ENCODE data around the gene AHNAK2.
A peak's percentile ranks its signal among the peaks of the same experiment; 100 is the strongest.

The AHNAK2 gene

DNA sequence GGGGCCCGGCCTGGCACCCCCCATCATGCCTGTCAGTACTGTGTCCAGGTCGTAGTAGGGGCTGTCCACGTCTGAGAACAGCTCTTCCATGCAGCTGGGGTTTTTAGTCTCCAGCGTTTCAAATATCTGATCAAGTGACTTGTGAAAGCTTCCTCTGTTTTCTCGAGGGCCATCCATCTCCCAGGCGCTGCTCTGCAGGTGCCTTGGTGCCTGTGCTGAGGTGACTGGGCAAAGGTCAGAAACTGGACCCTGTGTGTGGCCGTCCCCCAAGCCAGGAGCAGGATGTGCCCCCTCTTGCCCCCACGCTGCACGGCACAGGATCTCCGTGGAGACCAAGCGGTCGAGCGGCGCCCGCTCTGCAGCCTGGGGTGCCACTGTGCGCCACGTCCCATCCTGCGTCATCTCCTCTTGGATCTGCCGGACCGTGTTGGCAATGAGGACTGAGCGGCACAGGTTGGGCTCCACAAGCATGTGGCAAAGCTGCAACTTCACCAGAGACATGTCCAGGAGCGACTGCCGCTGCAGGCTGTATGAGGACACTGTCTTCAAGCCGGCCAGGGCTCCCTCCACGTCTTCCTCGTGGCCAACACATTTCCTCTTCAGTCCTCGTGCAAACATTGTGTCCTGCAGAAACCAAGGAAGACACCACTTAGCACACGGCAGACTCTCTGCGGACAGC, 33.3 kb upstream of the AHNAK2 start:
- DNase-seq: no peak

DNA sequence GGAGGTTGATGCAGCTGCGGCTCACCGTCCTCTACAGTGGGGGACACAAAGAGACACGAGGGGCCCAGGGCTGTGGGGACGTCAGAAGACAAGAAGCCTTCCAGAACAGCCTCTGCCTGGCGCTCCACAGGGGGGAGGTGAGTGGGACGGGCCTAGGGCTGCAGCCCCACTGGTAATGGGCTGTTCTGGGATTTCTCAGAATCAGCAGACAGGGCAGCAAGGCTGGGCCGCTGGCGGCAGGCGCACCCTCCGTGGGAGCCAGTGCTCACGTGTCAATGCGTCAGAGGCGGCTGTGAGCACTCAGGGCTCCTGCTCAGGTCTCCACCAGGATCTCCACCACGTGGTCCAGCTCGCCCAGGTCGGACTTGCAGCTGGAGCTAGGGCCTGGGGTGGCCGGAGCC, 32.7 kb upstream of the AHNAK2 start:
- DNase-seq: no peak

DNA sequence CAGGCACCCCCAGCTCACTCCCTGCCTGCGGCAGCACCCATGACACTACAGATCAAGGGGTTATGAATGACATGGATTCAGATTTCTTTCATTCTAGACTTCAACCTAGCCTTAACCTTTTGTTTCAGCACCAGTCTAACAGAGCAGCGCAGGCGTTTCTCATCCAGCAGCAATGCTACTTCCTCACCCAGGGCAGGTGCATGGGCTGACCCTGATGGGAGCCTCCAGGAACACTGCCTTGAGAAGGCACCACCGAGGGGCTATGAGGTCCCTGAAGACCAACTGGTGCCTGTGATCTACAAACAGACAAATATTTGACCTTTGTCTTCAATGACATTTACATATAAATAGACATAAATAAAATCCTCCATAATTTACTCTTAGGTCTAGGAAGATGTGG, 31.9 kb upstream of the AHNAK2 start:
- DNase-seq: no peak

DNA sequence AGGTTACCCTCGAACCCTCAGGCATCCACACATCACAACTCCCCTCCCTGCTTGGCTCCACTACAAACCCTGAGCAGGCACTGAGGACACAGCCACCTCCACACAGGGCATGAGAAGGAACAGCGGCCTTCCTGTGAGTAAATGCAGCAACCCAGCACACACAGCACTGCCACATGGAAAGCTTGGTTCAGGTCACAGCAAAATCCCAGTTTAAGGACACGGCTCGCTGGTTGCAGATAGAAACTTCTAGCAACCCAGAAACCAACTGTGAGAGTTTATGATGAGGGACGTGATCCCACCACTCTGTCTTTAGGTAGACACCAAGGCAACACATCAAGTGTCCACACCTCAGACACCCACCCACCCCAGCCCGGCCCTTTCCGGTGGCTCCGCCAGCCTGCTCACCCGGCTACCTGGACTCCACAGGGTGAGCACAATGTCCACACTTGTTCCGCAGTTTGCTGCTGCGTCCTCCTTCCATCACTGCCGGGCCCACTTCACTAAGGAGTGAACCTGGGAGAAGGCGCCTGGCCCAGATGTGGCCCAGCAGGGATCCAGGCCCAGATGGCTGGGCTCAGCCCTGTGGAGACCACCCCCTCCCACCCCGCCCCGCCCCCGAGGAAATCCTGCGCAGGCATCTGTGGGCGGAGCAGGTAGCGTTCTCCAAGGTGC, 29.6 kb upstream of the AHNAK2 start:
- no peak for DNase-seq

DNA sequence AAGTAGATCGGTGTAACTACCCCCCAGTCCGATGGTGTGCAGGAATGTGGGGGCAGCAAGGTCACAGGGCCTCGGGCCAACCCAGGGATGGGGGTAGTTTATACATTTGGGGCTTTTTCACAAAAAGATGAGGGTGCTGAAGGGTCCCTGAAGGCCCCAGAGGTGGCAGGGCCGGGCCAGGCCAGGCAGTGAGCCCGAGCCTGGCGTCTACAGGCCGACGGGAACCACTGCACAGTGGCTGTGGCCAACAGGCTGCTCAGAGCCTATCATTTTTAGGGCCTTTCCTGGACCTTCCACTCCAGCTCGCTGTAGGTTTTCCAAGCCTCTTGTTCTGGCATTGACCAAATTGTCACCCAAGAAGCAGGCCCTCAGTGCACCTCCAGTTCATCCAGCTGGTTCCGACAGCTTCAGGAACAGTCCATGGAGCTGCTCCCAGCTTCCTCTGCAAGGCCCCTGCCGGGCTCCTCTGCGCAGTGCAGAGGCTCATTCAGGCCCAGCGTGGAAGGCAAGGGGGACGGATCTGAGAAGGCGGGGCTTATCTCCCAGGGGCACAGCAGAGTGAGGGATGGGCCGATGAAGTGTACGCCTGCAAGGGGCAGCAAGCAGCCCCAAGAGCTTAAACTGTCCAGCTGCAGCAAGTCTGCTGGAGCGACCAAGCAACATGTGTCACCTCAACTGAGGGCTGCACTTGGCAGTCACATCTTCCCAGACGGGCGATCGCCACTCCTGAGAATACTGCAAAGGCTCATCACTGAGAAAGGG, 28.8 kb upstream of the AHNAK2 start:
- no peak for DNase-seq

DNA sequence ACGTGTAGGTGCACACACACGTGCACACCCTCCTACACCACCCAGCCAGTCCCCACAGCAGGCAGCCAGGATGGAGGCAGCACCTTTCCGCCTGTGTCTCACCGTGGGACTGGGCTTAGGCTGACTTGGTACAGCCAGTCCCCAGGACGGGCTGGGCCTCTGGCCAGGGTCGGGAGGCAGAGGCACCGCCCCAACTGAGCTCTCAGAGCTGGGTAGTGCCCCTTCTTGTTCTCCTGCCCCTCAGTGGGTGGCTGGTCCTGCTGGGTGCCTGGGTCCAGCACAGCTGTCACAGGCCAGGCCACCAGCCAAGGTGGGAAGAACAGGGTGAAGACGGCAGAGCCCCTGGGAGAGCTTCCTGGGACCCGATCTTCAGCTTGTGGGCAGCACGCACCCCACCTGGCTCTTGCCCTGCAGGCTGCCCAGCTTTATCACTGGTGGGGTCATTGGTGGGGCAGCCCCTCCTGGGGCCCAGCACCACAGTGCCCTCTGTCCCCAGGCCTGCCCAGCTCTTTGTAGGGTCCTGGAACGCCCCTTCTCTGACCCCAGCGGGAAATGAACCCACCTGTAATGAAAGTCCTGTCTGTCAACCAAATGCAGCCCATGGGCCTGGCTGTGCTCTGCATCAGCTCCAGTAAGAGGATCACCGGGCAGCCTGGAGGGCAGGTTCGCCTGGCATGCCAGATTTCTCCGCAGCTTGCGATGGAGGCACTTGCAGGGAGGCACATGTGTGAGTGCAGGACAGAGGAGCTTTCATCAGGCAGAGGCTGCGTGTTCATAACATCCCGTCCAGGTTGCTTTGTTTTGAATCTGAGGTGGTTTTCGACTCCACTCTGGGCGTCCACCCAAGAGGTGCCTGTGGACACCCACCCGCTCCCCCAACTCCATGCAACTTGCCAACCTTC, 28.0 kb upstream of the AHNAK2 start:
- no peak for DNase-seq

DNA sequence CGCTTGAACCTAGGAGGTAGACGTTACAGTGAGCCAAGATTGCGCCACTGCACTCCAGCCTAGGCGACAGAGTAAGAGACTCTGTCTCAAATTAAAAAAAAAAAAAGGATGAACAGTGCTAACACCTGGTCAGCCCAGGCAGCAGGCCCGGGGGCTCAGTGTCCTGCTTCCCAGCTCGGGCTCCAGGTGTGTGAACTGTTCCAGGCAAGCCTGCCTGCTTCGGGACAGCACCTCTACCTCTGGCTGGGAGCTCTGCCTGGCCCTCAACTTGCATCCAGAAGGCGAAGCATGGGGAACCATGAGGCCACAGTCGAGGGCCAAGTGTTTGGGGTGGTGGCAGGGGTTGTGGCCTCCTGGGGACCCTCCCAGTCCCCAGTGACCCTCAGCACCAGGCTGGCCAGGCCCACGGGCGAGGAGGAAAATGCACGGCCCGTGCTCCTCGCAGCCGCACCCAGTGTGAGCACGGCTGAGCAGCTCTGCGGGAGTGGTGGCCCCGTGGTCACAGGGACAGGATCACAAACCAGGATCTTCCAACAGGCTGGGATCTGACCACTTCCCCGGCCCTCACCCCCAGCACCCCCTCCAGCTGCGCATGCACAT, 27.3 kb upstream of the AHNAK2 start:
- no peak for DNase-seq

DNA sequence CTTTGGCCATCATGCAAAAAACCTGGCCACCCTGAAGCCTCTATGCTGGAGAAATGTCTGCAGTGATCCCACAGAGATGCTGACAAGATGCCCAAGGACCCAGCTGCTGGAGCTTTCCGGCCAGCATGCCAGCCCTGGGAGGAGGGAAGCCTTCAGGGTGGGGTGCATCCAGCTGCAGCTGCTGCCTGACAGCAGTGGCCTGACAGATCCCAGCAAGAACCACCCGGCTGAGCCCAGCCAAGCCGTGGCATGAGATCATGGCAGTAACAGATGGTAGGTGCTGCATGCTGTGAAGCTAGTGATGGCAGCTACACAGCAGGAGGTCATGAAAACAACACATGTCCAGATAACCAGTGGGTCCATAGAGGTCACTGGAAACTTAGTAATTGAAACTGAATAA, 21.2 kb upstream of the AHNAK2 start:
- DNase-seq: no peak

DNA sequence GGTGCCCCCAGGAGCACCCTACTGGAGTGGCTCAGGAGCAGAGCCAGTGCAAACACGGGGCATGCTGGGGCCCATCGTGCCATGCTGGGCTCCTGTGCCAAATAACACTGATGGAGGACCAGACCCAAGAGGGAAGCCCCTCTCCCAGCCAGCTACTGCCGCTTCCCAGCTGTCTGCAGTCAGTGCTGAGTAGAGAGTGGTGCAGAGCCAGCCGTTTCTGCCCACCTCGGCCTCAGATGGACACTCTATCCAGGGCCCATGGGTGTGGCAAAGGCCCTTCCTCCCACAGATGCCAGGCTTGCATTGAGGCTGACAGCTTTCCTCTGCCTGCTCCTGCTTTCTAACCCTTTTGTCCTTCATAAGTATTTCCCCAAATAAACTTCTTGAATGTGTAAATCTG, 20.6 kb upstream of the AHNAK2 start:
- DNase-seq: no peak

DNA sequence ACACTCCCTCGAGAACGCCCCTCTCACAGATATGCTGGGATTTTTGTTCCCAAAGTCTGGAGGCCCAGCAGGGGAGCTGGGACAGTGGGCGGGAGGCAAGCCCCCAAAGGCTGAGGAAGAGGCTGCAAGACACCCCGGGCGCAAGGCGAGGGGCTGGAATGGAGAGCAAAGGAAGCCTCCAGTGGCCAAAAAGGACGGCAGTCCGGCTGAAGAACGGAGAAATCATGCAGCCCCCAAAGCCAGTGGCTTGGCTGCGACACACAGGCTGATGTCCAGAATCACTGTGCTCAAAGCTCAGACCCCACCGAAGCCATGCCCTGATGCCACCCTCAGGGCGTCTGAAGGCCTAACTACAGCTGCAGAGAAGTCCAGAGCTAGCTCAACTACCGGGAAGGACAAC, 18.3 kb upstream of the AHNAK2 start:
- no peak for DNase-seq

DNA sequence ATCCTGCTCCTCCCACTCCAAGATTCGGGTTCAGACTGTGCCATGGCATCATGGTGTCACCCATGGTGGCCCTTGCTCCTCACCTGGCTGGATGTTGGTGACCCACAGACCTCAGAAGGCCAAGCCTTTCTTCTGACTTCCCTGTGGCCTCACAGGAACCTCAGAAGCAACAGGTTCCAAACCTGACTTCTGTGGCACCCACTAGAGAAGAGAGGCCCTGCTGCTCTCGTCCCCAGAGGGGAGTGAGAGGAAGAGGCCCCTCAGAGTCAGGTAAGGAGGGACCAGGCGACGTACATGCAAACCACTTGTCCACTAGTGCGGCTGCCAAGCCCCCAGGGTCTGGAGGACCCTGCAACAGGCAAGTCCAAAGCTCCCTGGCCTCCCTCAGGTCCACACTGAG, 17.9 kb upstream of the AHNAK2 start:
- DNase-seq: no peak

DNA sequence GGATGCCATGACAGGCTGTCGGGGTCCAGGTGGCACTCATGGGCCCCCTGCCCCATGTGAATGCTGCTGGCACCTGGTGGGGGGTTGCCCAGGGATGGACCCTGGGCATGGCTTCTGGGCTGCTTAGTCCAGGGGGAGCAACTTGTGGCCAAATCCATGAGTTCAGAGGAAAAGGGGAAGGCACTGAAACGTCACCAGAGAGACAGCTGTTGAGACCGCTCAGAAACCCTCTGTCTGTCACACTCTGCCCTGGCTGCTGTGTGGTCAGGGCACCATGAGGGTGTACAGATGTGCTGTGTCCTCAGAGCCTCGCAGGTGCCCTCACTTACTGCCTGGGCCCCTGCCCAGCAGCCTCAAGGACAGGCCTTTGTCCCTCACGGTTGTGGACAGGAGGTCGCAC, 16.8 kb upstream of the AHNAK2 start:
- DNase-seq: no peak

DNA sequence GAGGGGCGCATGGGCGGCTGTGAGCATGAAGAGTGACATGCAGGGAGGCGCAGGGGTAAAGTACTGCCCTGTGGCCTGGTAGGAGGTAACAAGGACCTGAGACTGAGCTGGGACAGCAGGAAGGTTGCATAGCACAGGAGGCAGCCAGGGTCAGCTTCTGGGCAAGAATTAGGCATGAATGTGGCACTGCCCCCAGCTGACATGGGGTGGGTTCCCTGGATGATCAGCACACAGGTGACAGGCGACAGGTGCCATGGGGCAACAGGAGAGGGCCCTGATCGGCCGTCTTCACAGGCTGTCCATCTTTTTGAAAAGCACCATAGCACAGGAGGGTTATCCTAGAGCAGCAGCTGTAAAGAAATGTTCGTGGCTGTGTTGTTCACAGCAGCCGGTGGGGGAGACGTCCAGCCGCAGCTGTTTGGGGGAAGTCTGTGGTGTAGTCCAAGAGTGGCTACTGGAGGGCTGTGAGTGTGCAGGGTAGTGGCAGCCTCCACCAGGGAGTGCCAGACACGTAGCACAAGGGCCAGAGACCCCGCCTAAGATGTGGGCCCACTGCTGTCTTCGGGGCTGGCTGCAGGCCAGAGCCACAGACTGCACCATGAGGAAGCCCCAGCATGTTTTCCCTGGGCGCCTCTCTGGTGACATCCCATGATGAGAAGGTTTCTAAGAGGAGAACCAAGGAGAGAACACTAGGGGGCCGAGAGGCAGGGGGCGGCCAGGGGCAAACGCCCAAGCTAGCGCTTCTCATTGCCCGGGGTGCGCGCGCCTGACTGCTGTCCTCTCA, 15.8 kb upstream of the AHNAK2 start:
- no peak for DNase-seq

DNA sequence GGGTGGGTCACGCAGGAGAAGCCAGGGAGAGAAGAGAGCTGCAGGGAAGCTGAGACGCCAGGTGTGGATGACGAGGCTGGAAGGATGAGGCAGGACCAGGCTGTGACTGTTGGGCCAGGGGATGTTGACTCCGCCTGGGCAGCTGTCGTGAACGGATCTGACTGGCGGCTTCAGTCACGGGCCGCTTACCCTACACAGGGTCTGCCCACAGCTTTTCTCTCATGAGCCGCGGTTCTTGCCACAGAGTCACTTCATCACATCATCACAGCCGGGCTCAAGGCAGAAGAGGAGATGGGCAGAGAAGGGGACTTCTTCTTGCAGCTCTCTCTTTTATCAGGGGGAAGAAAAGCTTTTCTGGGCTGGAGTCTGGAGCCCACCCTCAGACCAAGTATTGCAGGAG, 15.1 kb upstream of the AHNAK2 start:
- DNase-seq: no peak

DNA sequence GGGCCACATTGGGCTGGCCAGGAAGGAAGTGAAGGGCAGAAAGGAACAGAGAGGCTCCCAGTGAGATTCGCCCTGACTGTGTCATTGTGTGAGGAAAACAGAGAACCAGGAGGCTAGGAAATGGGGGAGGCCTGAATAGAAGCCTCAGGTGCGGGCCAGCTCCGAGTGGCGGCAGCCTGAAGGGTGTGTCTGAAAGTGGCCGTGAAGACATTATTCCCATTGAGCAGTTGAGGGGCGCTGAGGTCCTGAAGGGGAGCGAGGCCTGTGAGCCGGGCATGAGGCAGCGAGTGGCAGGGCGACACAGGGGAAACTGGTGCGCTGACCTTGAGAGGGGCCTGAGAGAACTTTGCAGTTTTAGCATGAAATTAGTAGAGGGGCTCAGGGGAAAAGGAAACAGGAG, 14.3 kb upstream of the AHNAK2 start:
- DNase-seq: no peak

DNA sequence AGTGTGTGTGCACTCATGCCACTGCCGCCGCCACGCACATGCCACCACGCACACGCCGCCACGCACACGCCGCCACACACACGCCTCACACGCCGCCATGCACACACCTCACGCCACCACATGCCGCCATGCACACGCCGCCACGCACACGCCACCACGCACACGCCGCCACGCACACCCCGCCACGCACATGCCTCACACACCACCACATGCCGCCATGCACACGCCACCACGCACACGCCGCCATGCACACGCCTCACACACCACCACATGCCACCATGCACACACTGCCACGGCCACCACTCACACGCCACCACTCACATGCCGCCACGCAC, 13.7 kb upstream of the AHNAK2 start:
- DNase-seq: no peak

DNA sequence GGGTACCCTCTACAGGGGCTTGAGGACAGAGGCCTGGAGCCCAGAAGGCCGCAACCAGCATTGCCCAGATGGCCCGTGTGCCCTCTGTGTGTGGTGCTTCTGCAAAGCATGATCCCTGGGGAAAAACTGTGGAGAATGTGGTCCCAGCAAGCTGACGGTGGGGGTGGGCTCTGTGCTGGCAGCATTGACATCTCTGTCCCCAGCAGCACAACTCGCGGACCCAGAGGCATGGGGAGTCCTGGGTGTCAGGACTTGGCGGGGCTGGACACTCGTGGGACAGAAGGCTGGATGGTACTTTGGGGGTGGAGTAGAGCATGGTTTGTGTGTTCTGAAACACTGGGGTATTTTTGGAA, 11.8 kb upstream of the AHNAK2 start:
- no peak for DNase-seq

DNA sequence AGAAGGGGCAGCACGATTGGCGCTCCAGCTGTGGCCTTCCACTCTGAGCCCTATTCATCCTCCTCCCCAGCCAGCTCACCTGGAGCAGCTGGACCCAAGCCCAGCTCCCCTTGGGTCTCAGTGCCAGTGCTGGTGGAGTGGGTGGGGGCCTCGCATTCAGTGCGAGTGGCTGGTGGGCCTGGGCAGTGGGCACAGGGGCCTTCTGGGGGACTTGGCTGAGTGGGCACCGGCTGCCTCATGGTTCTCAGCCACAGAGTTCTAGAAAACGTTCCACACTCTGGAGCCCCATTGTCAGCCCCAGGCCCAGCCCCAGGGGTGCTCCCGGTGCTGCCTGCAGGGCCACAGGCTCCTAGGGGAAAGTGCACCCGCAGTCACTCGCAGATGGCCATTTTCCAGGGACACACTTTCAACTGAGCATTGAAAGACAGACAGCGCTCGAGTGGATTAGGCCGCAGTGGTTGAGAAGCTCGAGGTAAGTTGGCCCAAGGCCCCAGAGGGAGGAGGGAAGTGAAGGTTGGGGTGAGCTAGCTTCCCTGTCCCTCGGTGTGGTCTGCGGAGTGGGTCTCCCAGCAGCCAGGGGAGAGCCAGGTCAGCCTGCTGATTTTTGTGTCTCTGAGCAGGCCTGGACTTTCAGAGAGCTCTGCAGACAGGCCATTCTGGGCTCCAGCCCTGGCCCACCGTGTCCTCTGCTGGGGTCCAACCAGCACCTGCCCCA, 11.2 kb upstream of the AHNAK2 start:
- DNase-seq: no peak

DNA sequence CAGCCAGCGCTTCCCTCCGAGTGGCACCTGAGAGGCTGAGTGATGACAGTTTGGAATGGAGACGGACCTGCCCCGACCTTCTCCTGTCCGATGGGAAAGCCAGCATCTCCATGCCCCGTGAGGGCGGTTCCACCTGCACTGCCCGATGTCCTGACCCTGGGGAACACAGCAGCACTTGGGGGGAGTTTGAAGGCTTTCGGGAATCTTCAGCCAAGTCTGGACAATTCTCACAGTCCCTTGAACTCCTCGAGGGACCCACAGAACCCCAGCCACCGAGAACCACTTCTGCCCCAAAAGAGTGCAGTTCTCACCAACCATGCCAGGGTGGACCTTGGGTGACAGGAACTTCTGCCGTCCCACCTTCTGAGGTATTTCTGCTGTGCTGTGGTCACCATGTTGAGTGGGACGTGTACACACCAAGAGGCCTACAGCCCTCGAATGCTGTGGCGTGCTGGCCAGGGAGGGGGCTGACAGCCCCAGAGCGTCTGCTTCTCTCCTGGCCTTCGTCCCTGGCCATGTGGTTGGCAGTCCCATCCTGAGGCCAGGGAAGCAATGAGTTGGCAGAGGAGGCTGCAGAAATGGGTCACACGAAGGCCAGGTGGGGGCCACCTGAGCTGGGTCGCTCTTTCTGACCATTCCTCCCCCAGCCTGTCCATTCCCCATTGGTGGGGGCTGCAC, 8.5 kb upstream of the AHNAK2 start:
- no peak for DNase-seq

DNA sequence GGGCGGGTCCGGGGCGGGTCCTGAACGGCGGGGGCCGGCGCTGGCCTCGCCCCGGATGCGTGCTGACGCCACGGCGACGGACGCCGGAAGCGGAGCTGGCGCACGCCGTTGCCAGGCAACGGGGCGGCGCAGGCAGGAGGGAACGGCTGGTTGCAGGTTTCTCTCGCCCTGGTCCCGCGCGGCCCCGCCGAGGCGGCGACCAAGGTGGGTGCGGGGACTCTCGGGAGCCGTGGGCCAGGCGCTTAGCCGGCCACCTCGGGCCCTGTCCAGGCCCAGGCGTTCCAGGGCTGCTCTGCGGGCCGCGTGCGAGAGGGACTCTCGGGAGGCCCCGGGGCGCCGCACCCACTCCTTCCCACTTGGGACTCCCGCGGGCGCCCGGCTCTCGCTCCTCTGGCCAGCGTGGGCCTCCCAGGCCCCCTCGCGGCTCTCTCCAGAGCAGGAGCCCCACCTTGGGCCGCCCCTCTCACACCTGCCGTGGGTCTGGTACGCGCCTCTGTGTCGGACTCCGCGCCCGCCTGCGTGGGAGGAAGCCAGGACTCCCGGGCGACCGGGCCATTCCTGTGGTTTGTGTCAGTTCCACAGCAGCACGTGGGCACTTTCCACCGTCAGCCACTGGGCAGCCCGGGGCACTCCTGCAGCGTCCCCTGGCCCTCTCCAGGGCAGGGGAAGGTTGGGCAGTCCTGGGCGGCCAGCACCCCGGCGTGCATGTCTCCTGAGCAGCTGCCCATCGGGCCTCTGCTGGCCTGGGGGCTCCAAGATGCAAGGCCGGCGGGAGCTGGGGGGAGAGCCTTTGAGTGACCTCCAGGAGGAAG, 7.7 kb upstream of the AHNAK2 start, which contains the start of gene CLBA1:
TSS of gene CLBA1 (plus strand) at position 114 of the 812 bp plus-strand sequence. CDS start at position 758, 644 bp downstream.
- peak; percentile 96 for DNase-seq
